GM04503 (cell line): ENCODE data around the gene GTF2IRD1.
"Not testable (repeated sequence)": the region's sequence is repeated elsewhere in the genome, so short reads cannot be mapped to it uniquely, and the experiment has no call there.

Experiments used
- DNase-seq: peaks from one replicate; pipeline ENCODE4 v3.0.0-alpha.2; 2012; ENCODE audit warnings: low read depth

Gene GTF2IRD1

GRCh38 chr7:74491490-74491889 lies 37.8 kb downstream of the GTF2IRD1 start:
- DNase-seq: not testable (repeated sequence)

DNA sequence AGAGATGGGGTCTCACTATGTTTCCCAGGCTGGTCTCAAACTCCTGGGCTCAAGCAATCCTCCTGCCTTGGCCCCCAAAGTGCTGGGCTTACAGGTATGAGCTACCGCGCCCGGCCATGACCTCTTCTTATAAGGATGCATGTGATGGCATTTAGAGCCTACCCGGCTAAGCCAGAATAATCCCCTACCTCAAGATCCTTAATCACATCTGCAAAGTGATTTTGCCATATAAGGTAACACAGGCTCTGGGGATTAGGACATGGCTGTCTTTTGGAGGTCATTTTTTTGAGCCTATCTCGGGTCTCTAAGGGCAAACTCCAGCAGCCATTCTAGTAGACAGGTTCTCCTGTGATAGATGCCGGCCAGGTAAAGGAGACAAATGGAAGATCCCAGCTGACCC lies 39.6 kb downstream of the GTF2IRD1 start:
- no peak for DNase-seq

- no peak for DNase-seq
Measured at GRCh38 chr7:74494076-74494548, 40.4 kb downstream of the GTF2IRD1 start.

DNA sequence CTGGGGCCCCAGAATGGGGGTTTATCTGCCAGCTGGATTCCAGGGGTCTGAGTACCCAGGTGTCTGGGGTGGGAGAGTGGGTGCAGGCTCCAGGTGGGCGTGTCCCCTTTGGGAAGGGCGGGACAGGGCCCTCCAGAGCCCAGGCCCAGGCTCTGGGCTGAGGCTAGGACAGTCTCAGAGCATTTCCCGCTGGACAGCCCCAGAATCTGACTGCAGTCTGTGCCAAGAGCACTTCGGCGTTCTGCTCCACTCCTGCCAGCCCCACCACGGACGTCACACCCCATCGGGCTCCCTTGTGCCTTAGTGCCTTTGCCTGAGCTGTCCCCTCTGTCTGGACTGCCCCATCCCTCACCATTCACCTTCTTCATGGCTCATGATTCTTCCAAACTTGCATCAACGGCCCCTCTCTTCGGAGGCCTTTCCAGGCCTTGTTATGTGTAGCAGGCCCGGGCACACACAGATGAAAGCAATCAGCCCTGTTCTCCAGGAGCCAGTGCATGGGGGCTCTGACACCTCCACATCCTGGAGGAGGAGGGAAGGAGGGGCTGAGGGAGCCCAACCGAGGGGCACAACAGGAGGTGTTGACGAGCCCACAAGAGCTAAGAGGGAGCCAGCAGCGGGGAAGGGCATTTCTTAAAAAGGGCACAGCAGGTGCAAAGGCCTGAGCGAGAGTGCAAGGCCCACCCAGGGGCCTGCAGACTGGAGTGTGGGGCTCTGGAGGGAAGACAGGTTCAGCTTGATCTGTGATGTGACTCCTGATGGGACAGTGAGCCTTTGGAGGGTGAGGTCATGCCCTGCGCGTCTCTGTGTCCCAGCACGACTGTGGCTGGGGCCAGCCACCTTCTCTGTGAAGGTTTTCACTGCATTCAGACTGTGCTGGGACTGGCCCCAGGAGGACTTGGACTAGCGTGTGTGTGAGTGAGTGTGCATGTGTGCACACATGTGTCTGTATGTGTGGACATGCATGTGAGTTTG lies 41.7 kb downstream of the GTF2IRD1 start:
- no peak for DNase-seq

DNA sequence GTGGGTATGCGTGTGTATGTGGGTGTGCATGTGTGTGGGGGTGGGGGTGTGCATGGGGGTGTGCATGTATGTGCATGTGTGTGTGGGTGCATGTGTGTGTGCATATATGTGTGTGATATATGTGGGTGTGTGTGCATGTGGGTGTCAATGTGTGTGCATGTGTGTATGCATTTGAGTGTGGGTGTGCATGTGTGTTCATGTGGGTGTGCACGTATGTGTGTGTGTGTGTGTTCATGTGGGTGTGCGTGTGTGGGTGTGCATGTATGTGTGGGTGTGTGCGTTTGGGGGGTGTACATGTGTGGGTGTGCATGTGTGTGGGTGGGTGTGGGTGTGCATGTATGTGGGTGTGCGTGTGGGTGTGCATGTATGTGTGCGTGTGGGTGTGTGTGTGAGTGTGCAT lies 42.6 kb downstream of the GTF2IRD1 start:
- no peak for DNase-seq

- not testable (repeated sequence) for DNase-seq
Measured at GRCh38 chr7:74496773-74497172, 43.1 kb downstream of the GTF2IRD1 start.

DNA sequence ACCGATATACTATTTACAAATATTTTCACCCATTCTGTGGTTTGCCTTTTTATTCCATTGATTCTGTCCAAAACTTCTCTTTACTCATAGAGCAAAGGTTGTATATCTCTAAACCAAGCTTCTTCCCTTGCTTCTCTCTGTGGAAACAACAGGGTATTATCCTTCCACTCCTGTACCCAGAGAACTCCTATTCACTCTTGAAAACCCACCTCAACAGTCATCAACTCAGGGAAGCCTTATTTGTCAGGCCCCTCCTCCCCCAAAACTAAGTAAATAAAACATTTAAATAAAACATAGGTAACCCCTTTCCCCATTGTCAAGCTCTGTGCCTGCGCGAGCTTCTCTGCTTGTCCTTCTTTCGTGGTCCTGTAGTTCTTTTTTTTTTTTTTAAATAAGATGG lies 44.6 kb downstream of the GTF2IRD1 start:
- no peak for DNase-seq

GRCh38 chr7:74498996-74499834 lies 45.5 kb downstream of the GTF2IRD1 start:
- DNase-seq: no peak

- no peak for DNase-seq
Measured at GRCh38 chr7:74499835-74500388, 46.2 kb downstream of the GTF2IRD1 start.

GRCh38 chr7:74501298-74501697 lies 47.6 kb downstream of the GTF2IRD1 start:
- no peak for DNase-seq

DNA sequence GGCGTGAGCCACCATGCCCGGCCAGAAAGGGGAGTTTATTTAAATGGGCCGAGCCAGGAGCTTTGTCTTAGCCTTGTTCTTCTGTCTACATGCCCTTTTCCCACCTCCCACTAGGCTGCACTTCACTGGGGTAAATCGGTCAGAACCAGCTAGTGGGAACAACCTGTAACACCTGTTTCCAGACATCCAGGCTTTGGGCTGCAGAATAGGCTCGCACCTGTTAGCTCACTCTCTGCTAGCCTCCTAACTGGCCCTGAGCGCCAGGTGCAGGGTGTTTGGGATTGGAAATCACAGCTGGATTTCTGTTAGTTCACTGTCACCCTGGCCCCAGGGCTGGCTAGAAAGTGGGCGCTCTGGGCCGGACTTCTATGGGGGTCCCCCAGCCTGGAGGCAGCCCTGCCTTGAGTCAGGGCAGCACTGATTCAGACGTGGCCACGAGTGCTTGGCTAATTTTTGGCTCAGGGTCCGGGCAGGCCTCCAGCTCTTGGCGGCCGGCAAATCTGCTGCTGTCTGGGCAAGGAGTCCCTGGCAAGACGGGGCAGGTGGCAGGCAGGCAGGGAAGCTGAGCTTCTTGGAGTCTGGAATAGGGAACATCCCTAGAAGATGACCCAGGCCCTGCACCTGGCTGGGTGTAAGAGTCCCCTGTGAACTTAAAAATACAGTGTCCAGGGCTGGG lies 48.6 kb downstream of the GTF2IRD1 start:
- DNase-seq: no peak

DNA sequence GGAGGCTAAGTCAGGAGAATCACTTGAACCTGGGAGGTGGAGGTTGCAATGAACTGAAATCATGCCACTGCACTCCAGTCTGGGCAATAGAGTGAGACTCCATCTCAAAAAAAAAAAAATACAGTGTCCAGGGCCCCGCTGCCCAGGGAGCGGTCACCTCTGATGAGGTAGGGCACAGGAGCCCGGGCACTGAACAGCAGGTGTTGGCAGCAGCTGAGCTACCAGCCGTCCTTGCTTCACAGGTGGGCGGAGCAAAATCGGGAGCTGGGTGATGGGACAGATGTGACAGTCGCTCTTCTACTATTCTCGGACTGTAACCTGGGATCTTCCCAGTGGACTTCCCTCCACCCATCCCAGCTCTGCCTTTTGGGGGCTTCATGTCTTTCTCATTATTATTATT lies 49.4 kb downstream of the GTF2IRD1 start:
- DNase-seq: no peak

DNA sequence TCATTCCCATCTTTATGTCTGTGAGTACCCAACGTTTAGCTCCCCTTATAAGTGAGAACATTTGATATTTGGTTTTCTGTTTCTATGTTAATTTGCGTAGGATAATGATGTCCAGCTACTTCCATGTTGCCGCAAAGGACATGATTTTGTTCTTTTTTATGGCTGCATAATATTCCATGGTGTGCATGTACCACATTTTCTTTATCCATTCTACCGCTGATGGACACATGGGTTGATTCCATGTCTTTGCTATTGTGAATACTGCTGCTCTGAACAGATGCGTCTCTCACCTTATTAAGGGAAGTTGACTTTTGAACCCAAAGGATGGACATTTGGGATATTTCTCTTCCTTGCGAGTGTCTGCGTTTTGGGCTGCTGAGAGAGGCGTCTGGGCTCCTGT lies 50.2 kb downstream of the GTF2IRD1 start:
- DNase-seq: no peak

DNA sequence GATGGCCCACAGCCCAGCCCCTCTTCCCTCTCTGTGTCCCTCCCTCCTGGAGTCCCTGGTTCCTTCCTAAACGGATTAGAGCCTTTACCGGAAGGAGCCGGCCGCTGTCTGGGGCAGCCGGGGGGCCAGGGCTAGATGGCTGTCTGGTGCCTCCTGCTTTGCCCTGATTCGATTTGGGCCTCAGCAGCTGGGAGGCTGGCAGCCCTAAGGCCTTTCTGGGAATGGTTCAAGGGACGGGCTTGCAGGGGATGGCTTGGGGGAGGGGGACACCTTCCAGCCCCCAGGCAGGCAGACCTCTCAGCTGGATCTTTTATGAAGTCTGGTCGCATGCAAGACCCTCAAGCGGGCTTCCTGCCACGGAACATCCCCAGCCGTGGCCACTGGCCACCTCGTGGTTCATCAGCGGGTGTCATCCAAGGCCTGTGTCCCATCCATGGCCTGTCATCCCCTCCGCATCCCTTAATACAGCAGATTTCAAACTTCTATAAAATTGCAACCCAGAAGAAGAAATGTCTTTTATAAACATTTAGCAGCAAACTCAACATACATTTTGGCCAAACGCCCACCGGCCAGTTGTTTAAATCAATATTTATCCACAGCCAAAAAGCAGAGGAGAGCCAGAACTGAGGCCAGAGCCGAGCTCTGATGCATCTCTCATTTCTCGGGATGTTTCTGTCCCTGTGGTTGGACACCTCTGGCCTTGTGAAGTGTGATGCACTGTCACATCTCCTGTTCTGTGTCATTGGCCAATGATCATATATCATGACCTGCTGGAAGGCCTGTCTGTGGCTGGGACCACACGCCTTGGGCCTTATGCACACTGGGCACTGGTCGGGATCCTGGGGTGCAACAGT lies 52.0 kb downstream of the GTF2IRD1 start:
- DNase-seq: no peak

DNA sequence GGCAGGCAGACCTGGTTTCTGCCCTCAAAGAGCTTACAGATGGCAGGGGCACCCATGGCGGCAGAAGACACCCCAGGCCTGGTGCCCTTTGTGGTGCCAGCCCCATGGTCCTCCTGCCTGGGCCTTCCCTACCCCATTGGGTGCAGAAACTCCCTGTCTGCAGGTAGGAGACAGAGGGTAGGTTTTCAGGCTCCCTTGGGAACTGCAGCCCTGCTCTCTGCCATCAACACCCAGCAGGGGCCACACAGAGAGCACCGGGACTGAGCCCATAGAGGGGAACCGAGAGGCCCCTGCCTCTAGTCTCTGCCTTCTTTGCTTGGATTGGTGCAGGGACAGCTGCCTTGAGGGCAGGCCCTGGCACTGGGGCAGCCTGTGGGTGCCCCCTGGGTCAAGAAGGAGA lies 52.6 kb downstream of the GTF2IRD1 start:
- no peak for DNase-seq

GRCh38 chr7:74507538-74508319 lies 54.0 kb downstream of the GTF2IRD1 start:
- no peak for DNase-seq

- DNase-seq: not testable (repeated sequence)
Measured at GRCh38 chr7:74509453-74509852, 55.7 kb downstream of the GTF2IRD1 start.

- DNase-seq: no peak
Measured at GRCh38 chr7:74511345-74511744, 57.6 kb downstream of the GTF2IRD1 start.

GRCh38 chr7:74512762-74513161 lies 59.1 kb downstream of the GTF2IRD1 start:
- DNase-seq: no peak

GRCh38 chr7:74514131-74514591 lies 60.5 kb downstream of the GTF2IRD1 start:
- no peak for DNase-seq
